ENCODE measurements around the gene PIGT. TPM values are rescaled to one million over a fixed set of nuclear protein-coding genes. Genes with fewer than 3 reads are reported as not detected.

Gene PIGT
- total and polyA plus RNA-seq, 10 of the 15 experiments (the other 5 are each of a cell fraction or from before 2014, with no cell fraction given) = 18.6 to 66.0 (median 35.3) TPM

GRCh38 chr20:45368221-45368980 is 47.5 kb upstream of the PIGT start (continued):
- TF ChIP-seq, protein P1, sequence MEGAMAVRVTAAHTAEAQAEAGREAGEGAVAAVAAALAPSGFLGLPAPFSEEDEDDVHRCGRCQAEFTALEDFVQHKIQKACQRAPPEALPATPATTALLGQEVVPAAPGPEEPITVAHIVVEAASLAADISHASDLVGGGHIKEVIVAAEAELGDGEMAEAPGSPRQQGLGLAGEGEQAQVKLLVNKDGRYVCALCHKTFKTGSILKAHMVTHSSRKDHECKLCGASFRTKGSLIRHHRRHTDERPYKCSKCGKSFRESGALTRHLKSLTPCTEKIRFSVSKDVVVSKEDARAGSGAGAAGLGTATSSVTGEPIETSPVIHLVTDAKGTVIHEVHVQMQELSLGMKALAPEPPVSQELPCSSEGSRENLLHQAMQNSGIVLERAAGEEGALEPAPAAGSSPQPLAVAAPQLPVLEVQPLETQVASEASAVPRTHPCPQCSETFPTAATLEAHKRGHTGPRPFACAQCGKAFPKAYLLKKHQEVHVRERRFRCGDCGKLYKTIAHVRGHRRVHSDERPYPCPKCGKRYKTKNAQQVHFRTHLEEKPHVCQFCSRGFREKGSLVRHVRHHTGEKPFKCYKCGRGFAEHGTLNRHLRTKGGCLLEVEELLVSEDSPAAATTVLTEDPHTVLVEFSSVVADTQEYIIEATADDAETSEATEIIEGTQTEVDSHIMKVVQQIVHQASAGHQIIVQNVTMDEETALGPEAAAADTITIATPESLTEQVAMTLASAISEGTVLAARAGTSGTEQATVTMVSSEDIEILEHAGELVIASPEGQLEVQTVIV (IDR thresholded peaks at IDR 0.05; ENCODE audit: borderline replicate concordance, partially characterized antibody) = peak; percentile 31
- TF ChIP-seq YBX1 (IDR thresholded peaks at IDR 0.05) (0 out of 2 replicates have a peak, but pooled peaks have one; percentile 71), GATAD2B (conservative IDR thresholded peaks at IDR 0.05; ENCODE audit: low read depth) (peak; percentile 70; the same call in 1 of the 2 replicates), RBBP5 (conservative IDR thresholded peaks at IDR 0.05) (no peak), MTA2 (IDR thresholded peaks at IDR 0.05; ENCODE audit: low read depth) (peak; percentile 98), CHD4 (IDR thresholded peaks at IDR 0.05) (0 out of 2 replicates have a peak, but pooled peaks have one; percentile 12), ZBTB11 (CRISPR knock-in tag; IDR thresholded peaks at IDR 0.05) (no peak), CTCF (IDR thresholded peaks at IDR 0.05 in 2 of 3, conservative IDR thresholded peaks at IDR 0.05 in 1 of 3; ENCODE audit: control insufficient read depth in 2 of 3, extremely low read depth in 1 of 3, insufficient read depth in 1 of 3, low read depth in 3 of 3, low read length in 3 of 3) (peak in 1 of 3 experiments; percentile 20; a peak in 2 of 6 replicates), BRCA1 (IDR thresholded peaks at IDR 0.05; ENCODE audit: low read depth, low read length) (no peak), RUNX3 (IDR thresholded peaks at IDR 0.05; ENCODE audit: low read length) (peak; percentile 99), ZSCAN29 (IDR thresholded peaks at IDR 0.05) (no peak), BHLHE40 (IDR thresholded peaks at IDR 0.05; ENCODE audit: borderline replicate concordance in 1 of 2, low read depth in 2 of 2, low read length in 1 of 2) (peak; percentile 84 to 85), SPI1 (IDR thresholded peaks at IDR 0.05; ENCODE audit: borderline replicate concordance, insufficient read depth, low read depth, low read length) (peak; percentile 99)
- TF ChIP-seq, protein P2, sequence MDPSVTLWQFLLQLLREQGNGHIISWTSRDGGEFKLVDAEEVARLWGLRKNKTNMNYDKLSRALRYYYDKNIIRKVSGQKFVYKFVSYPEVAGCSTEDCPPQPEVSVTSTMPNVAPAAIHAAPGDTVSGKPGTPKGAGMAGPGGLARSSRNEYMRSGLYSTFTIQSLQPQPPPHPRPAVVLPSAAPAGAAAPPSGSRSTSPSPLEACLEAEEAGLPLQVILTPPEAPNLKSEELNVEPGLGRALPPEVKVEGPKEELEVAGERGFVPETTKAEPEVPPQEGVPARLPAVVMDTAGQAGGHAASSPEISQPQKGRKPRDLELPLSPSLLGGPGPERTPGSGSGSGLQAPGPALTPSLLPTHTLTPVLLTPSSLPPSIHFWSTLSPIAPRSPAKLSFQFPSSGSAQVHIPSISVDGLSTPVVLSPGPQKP (IDR thresholded peaks at IDR 0.05; ENCODE audit: low read depth, low read length) = peak; percentile 94
- TF ChIP-seq, protein P3, sequence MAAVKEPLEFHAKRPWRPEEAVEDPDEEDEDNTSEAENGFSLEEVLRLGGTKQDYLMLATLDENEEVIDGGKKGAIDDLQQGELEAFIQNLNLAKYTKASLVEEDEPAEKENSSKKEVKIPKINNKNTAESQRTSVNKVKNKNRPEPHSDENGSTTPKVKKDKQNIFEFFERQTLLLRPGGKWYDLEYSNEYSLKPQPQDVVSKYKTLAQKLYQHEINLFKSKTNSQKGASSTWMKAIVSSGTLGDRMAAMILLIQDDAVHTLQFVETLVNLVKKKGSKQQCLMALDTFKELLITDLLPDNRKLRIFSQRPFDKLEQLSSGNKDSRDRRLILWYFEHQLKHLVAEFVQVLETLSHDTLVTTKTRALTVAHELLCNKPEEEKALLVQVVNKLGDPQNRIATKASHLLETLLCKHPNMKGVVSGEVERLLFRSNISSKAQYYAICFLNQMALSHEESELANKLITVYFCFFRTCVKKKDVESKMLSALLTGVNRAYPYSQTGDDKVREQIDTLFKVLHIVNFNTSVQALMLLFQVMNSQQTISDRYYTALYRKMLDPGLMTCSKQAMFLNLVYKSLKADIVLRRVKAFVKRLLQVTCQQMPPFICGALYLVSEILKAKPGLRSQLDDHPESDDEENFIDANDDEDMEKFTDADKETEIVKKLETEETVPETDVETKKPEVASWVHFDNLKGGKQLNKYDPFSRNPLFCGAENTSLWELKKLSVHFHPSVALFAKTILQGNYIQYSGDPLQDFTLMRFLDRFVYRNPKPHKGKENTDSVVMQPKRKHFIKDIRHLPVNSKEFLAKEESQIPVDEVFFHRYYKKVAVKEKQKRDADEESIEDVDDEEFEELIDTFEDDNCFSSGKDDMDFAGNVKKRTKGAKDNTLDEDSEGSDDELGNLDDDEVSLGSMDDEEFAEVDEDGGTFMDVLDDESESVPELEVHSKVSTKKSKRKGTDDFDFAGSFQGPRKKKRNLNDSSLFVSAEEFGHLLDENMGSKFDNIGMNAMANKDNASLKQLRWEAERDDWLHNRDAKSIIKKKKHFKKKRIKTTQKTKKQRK (IDR thresholded peaks at IDR 0.05; ENCODE audit: low read depth, low read length) = no peak
